ENCODE measurements around the gene LDLRAD4. TPM values are rescaled to one million over a fixed set of nuclear protein-coding genes. Genes with fewer than 3 reads are reported as not detected.
"Not testable (repeated sequence)": the region's sequence is repeated elsewhere in the genome, so short reads cannot be mapped to it uniquely, and the experiment has no call there.

Gene LDLRAD4
- total and polyA plus RNA-seq, 2 donors (not counting 1 experiment from before 2014, with no cell fraction given) = 13.9 to 35.7 TPM

- Histone ChIP-seq H3K79me2 (ENCODE audit: control insufficient read depth, insufficient read depth, low read length) (no peaks in the 10 kb centered on the region), H3K4me1 (ENCODE audit: control insufficient read depth in 2 of 2, insufficient read depth in 2 of 2, low read length in 2 of 2) (no peaks in the 10 kb centered on the region), H3K36me3 (replicated peaks in 1 of 2; ENCODE audit: control extremely low read depth in 1 of 2, control insufficient read depth in 1 of 2, extremely low read depth in 1 of 2, insufficient read depth in 2 of 2, low read length in 1 of 2) (no peaks in the 10 kb centered on the region), H3K9ac (ENCODE audit: low read length) (no peak overlapping the region), H4K20me1 (ENCODE audit: control insufficient read depth, insufficient read depth, low read length, poor library complexity, severe bottlenecking) (no peaks in the 10 kb centered on the region), H3K9me3 (ENCODE audit: control extremely low read depth in 1 of 3, control insufficient read depth in 2 of 3, insufficient read depth in 1 of 3, low read length in 2 of 3) (peaks cover 0 to 7% (median 1%) of the 10 kb centered on the region in 3 donors), H3K4me2 (replicated peaks; ENCODE audit: low read depth, low read length, poor library complexity, severe bottlenecking) (no peak overlapping the region), H3K27me3 (replicated peaks in 1 of 4; ENCODE audit: control extremely low read depth in 1 of 4, control insufficient read depth in 3 of 4, insufficient read depth in 4 of 4, low read length in 3 of 4) (peaks cover 0 to 3% (median 0%) of the 10 kb centered on the region in 4 experiments), H3K27ac (ENCODE audit: low read length in 2 of 2) (no peak overlapping the region), H3K4me3 (ENCODE audit: control extremely low read depth in 1 of 5, extremely low read depth in 1 of 5, insufficient read depth in 1 of 5, low read depth in 2 of 5, low read length in 4 of 5) (no peak overlapping the region), H2AFZ (ENCODE audit: insufficient read depth, low read depth, low read length, poor library complexity, severe bottlenecking) (no peak overlapping the region)
- no CpG with 5 or more reads among the region's 1 CpG for WGBS (ENCODE audit: insufficient coverage)
- intact Hi-C loops (cut with micrococcal nuclease) = no loop called here
- ChIA-PET CTCF (no interaction called here), POLR2A (no interaction called here)
- Mint-ChIP-seq H3K27ac (no peak overlapping the region), H3K4me1 (no peaks in the 10 kb centered on the region), H3K27me3 (peaks cover 9% of the 10 kb centered on the region), H3K4me3 (no peak overlapping the region), H3K9me3 (ENCODE audit: insufficient read depth) (peaks cover 6% of the 10 kb centered on the region)
- DNase-seq = no peak
- ATAC-seq (ENCODE audit: low read depth) = no peak
- TF ChIP-seq CTCF (IDR thresholded peaks at IDR 0.05) (no peak), EZH2 (IDR thresholded peaks at IDR 0.05; ENCODE audit: borderline replicate concordance, insufficient read depth, low read depth, low read length, poor library complexity, severe bottlenecking) (no peak)
Measured at GRCh38 chr18:13339653-13340052, 121.1 kb downstream of the LDLRAD4 start.

- H3K9me3 Mint-ChIP-seq (ENCODE audit: insufficient read depth); DNase-seq; H3K27me3 ChIP-seq (replicated peaks in 1 of 4; ENCODE audit: control extremely low read depth in 1 of 4, control insufficient read depth in 3 of 4, insufficient read depth in 4 of 4, low read length in 3 of 4); H3K4me3 ChIP-seq (ENCODE audit: control extremely low read depth in 1 of 5, extremely low read depth in 1 of 5, insufficient read depth in 1 of 5, low read depth in 2 of 5, low read length in 4 of 5); H3K27ac Mint-ChIP-seq; H3K4me1 Mint-ChIP-seq; H3K9me3 ChIP-seq (ENCODE audit: control extremely low read depth in 1 of 3, control insufficient read depth in 2 of 3, insufficient read depth in 1 of 3, low read length in 2 of 3); H3K79me2 ChIP-seq (ENCODE audit: control insufficient read depth, insufficient read depth, low read length); H3K27ac ChIP-seq (ENCODE audit: low read length in 2 of 2); POLR2A ChIA-PET; H3K4me3 Mint-ChIP-seq; H3K4me2 ChIP-seq (replicated peaks; ENCODE audit: low read depth, low read length, poor library complexity, severe bottlenecking); CTCF ChIA-PET; H3K9ac ChIP-seq (ENCODE audit: low read length); H3K4me1 ChIP-seq (ENCODE audit: control insufficient read depth in 2 of 2, insufficient read depth in 2 of 2, low read length in 2 of 2); H3K36me3 ChIP-seq (replicated peaks in 1 of 2; ENCODE audit: control extremely low read depth in 1 of 2, control insufficient read depth in 1 of 2, extremely low read depth in 1 of 2, insufficient read depth in 2 of 2, low read length in 1 of 2); H2AFZ ChIP-seq (ENCODE audit: insufficient read depth, low read depth, low read length, poor library complexity, severe bottlenecking); intact Hi-C loops (cut with micrococcal nuclease); ATAC-seq (ENCODE audit: low read depth); H4K20me1 ChIP-seq (ENCODE audit: control insufficient read depth, insufficient read depth, low read length, poor library complexity, severe bottlenecking): not testable (repeated sequence)
- H3K27me3 Mint-ChIP-seq = peaks cover 16% of the 10 kb centered on the region
Measured at GRCh38 chr18:13346449-13346848, 127.9 kb downstream of the LDLRAD4 start.
